ENCODE data around the gene SMPX.

GRCh38 chrX:21721195-21721594 is 36.7 kb downstream of the SMPX start:
- TF ChIP-seq CTCF (IDR thresholded peaks at IDR 0.05; ENCODE audit: insufficient read depth, low read length) (no peak), POLR2AphosphoS5 (IDR thresholded peaks at IDR 0.05; ENCODE audit: low read depth) (no peak), GABPA (IDR thresholded peaks at IDR 0.05; ENCODE audit: low read depth) (no peak), REST (IDR thresholded peaks at IDR 0.05; ENCODE audit: insufficient replicate concordance, low read depth) (no peak)

All from HL-60 (cell line).